GM08714 (cell line): Measurements from ENCODE around the gene TBC1D14.
A peak's percentile ranks its signal among the peaks of the same experiment; 100 is the strongest.

Experiments
- H3K4me3 ChIP-seq: fragments of 200-500 bp; sonication (Bioruptor generic); 2 replicates; pipeline ENCODE4 v1.5.1; 2014; ENCODE audit warnings: mild to moderate bottlenecking, low read length, inconsistent platforms
- ZNF274 ChIP-seq: IDR thresholded peaks from 2 replicates; pipeline ENCODE4 v1.6.1; 2012; ENCODE audit warnings: mild to moderate bottlenecking, low read depth, low read length

Gene TBC1D14

DNA sequence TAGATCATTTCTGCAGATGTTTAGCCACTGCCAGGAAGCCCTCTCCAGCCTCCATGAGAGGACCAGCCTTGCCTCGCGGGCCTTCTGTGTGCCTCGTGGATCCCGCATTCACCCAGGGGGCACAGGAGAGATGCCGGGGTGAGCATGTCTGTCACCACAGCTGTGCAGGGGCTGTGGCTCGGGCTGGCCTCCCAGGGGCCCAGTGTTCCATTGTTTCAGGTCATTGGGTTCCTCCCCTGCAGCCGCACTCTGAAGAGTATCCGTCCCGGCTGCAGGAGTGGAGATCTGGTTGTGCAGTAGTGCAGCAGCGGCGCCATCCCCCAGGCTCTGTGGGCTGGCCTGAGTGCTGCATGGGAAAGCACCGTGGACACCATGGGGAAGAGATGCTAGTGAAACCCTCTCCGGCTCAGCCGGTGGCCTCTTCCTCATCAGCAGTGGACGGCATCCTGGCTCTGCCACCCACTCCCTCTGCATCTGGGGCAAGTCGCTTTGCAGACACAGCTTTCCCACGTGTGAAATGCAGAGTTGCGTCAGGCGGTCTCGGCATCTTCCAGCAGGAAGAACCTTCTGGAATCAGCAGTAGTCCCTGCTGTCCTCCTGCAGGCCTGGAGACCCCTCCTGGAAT lies 29.1 kb downstream of the TBC1D14 start:
- H3K4me3 ChIP-seq: no peak overlapping the region
- no peak for TF ChIP-seq ZNF274

DNA sequence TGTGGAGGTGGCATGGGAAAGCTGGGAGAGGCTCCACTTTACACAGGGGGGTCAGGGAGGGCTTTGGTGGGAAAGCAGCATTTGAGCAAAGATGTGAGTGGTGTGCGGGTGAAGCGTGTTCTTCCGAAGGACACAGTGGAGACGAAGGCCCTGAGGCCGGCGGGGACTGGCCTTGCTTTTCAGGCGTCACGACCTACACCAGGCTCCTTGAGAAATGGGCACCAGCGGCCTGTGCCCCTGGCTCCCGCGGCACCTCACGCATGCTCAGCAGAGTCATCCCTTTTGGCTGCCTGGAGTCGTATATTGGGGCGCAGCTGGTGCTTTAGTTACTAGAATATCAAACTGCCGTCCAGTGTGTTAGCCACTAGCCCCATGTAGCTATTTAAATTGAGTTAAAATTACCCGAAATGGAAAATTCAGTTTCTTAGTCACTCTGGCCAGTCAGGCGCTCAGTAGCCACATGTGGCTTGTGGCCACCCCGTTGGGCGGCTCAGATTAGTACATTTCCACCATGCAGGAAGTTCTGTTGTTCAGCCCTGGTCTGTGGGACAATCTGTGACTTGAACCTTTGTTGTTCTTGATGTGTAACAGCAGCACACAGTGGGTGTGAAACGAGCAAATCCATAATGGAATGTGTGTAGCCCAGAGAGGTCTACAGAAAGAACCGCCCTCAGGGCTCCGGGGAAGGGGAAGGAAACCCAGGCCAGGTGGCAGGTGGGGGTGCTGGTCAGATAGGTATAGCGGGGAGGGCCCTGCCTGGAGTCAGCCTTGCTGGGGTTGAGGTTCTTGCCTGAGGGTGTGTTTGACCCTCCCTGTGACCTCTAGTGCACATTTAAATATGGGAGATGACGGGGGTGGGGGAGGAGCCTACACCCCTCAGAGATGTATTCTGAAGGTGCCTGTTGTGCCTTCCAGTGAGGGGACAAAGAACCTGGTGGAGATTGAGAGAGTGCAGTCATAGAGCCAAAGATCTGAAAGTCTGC lies 30.4 kb downstream of the TBC1D14 start:
- H3K4me3 ChIP-seq: no peak overlapping the region; the same call in 1 of the 2 replicates
- no peak for TF ChIP-seq ZNF274

DNA sequence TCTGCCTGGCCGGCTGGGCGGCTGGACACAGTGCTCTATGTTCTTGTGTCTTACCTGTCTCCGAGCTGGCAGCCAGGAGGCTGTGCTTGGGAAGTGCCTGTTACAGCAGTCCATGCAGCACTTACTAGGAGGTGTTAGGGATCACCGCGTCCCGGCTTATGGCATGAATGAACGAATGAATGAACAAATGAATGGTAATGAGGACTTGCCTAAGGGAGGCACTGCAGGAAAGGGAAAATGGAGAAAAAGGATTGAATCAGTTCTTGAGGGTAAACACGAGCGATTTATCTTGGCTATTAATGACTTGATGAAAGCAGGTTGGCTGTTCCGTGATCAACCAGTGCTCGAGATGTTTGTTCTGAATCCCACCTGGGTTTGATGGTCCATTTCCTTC lies 31.1 kb downstream of the TBC1D14 start:
- H3K4me3 ChIP-seq: no peak overlapping the region; the same call in 1 of the 2 replicates
- TF ChIP-seq ZNF274: no peak

DNA sequence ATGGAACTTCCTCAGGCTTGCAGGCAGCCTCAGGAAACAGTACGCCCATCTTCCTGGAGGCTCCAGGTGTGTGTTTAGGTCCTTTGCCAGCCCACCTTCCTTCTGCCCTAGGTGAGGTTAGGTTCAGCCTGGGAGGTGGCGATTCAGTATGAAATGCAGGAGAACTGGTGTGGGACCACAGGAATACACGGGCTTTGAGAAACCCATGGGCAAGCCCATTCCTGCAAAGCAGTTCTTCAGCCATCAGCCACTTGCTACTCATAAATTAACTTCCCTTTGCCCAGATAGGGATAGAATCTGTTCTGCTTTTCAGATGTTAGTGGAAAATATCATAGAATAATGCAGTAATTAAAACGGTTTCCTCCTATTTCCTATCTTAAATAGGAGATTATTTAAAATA lies 32.2 kb downstream of the TBC1D14 start:
- H3K4me3 ChIP-seq: peak overlapping the region; percentile 1; the same call in 1 of the 2 replicates
- no peak for TF ChIP-seq ZNF274

DNA sequence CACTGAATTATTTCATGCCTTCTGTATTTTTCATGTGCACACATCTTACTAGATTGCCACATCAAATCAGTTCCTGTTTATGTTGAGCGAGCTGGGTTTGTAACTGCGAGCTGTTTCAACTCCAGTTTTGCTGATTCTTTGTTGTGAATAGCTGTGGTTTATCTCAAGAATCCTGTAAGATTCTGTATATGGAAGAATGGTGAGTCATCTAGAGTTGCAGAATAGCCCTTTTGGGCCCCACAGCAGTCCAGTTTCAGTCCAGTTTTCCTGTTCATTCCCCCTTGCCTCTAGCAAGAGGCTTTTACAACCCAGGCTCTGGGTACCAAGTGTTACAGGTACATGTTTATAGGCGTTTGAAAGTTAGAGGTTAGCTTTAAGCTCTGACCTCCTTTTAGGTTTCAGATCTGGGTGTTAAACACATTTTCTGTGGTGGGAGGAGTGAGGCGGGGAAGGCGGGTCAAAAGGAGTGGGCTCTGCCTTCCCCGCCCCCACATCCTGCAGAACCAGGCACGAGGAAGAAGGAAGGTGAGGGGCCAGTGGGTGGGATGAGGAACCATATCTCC lies 32.7 kb downstream of the TBC1D14 start:
- no peak overlapping the region; the same call in 1 of the 2 replicates for H3K4me3 ChIP-seq
- TF ChIP-seq ZNF274: no peak

DNA sequence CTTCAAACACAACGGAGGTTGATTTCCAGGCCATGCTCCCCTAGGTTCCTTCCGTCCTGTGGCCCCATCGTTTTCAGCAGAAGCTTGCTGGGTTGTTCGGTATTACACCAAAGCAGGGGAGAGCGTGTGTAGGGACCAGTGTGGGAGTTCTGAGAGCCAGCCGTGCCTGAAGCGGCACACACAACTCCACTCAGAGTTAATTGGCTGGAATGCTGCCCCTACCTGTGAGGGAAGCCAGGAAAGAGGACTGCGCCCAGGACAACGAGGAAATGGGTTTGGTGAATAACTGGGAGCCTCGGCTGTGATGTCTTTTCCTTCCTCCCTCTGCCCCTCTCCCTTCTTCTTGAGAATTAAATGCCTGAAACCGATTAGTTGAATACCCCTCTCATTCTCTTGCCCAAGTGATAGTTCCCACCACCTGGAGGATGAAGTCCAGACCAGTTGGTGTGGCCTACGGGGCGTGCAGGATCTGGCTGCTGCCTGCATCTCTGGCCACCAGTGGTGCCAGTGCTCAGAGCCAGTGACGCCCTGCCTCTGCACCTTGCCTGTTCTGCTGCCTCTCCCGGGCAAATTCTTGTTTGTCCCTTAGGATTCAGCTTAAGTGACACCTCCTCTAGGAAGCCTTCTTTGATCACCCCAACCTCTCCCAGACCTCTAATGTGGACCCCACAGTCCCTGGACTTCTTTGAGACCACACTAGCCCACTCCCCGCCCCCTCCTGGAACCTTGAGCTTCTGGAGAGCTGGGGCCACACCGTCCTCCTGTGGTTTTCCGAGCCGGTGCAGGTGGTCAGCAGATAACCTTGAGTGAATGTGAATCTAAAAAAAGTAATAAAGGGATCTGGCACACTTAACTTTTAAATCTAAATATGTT lies 33.6 kb downstream of the TBC1D14 start:
- H3K4me3 ChIP-seq: no peak overlapping the region
- TF ChIP-seq ZNF274: no peak

DNA sequence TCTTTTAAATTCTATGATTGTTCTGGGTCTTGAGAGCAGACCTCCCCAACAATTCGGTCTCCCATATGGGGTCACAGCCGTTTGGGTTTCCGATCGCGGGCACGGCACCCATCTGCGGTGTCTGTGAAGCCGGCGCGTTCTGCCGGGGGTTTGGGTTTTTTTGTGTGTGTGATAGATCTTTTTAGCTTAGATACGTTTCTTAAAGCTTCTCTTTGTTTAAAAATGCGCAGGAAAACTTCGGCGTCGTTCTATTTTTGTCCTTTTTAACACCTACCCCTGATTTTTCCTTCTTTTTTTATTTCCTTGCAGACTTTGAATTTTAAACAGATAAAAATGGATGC lies 34.2 kb downstream of the TBC1D14 start:
- TF ChIP-seq ZNF274: no peak
- no peak overlapping the region for H3K4me3 ChIP-seq

DNA sequence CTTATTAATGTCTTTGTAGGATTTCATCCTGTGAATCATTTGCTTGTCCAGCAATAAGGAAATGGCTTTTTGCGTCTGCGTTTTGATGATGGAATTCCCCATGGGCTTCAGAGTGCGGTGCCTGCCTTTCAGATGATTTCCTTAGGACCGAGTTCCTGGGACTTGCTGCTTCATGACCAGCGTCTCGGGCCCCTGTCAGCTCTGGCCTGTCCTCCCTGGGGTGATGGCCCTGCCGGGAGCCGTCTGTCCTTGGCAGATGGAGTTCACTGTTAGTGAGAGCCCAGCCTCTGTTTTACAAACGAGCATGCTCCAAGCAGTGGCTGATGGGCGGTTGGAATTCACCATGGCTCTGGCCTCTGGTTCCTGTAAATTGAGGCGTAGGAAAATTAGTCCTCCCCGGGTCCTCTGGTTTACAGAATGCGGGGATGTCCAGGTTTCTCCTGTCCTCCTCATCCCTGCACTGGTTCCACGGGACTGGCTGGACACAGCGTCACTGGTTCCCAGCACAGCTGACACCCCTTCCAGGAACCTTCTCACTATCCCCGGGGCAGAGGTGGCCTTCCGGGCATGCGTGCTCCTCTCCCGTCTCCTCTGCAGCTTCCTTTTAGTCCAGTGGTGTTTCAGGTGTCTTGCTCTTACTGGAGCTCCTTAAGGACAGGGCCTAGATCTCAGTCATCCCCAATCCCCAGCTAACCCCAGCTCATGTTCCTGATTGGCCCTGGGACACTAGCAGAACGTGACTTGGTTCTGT lies 34.9 kb downstream of the TBC1D14 start:
- no peak for TF ChIP-seq ZNF274
- H3K4me3 ChIP-seq: no peak overlapping the region

DNA sequence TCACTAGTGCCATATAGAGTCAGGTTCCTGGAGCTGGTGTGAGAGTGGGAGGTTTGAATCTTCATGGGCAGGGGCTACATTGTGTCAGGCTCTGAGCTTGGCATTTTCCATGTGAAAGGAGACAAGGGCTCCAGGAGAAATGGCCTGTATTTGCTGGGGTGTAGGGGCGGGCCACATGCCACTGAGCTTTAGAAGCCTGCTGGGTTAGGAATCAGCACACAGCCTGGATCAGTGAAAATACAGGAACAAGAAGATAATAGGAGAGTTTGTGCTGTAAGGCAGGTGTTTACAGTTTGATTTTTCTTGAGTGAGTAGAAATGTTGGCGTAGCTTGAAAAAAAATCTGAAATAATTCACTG lies 35.4 kb downstream of the TBC1D14 start:
- no peak for TF ChIP-seq ZNF274
- H3K4me3 ChIP-seq: no peak overlapping the region

DNA sequence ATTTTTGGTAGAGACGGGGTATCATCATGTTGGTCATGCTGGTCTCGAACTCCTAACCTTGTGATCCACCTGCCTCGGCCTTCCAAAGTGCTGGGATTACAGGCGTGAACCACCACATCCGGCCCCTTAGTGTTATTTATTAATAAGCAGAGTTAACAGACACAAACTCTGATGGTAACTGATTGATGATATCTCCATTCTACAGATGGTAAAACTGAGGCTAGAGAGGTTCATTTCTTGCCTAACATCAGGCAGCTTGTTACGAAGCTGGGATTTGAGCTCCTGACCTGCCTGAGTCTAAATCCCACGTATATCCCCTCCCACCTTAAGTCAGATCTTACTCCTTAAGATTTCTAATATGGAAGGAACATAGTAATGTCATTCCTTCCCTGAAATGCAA lies 36.9 kb downstream of the TBC1D14 start:
- no peak for TF ChIP-seq ZNF274
- no peak overlapping the region for H3K4me3 ChIP-seq

DNA sequence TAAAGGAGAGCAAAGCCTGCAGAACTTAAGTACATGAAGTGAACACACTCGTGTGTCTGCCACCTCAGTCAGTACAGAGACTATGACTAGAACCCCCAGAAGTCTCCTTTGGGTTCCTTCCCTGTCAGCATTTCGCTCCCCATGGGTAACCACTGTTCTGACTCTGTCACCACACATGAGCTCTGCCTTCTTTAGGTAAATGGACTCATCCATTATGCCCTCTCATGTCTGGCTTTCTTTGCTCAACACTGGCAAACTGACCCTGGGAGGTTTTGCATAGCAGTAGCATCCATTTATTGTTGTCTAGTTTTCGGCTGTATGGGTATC lies 38.5 kb downstream of the TBC1D14 start:
- TF ChIP-seq ZNF274: no peak
- H3K4me3 ChIP-seq: no peak overlapping the region

DNA sequence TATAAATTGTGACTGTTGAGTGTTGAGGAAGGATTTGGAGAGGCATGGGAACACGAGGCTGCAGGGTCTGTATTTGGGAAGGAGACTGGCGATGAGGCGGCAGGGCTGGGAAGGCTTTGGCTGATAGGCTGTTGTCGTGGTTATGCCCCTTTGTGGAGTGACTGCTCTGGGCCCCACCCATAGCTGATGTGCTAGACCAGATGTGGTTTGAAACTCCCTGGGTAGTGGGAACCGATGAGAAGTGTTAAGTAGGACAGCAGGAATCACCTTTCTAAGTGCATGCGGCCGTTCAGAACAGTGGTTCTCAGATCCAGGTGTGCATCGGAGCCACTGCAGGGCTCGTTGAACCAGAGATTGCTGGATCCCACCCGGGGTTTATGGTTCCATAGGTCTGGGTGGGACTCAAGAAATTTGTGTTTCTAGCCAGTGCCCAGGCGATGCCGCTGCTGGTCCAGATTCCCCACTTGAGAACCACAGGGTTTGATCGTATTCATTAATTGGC lies 42.3 kb downstream of the TBC1D14 start:
- H3K4me3 ChIP-seq: no peak overlapping the region
- TF ChIP-seq ZNF274: no peak

DNA sequence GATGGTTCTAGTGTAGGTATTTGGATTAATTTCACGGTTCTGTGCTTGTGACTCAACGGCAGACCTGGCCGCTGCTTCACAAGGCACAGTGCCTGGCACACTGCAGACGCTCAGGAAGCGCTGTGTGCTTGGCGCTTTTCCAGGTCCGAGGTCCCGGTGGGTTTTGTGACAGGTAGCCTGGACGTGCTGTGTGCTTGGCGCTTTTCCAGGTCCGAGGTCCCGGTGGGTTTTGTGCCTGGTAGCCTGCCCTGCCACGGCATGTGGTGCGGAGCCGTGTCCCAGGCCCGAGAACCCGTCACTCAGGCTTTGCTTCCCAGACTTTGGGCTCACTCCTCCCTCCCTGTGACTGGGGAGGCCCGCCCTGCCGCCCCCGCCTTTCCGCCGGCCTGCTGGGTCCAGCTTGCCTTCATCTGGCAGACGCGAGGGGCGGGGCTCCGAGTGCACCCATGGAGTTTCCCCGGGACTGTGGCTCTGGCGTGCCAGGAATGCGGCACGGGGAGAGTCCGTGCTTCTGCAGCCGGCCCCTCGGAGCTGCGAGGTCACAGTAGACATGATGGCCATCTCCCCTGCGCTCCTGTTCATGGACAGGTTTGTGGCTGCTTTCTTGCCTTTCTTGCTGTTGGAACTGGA lies 44.2 kb downstream of the TBC1D14 start:
- no peak overlapping the region for H3K4me3 ChIP-seq
- no peak for TF ChIP-seq ZNF274
